ENCODE data around the gene ANKRD13B.
A peak's percentile ranks its signal among the peaks of the same experiment; 100 is the strongest.

Gene ANKRD13B

DNA sequence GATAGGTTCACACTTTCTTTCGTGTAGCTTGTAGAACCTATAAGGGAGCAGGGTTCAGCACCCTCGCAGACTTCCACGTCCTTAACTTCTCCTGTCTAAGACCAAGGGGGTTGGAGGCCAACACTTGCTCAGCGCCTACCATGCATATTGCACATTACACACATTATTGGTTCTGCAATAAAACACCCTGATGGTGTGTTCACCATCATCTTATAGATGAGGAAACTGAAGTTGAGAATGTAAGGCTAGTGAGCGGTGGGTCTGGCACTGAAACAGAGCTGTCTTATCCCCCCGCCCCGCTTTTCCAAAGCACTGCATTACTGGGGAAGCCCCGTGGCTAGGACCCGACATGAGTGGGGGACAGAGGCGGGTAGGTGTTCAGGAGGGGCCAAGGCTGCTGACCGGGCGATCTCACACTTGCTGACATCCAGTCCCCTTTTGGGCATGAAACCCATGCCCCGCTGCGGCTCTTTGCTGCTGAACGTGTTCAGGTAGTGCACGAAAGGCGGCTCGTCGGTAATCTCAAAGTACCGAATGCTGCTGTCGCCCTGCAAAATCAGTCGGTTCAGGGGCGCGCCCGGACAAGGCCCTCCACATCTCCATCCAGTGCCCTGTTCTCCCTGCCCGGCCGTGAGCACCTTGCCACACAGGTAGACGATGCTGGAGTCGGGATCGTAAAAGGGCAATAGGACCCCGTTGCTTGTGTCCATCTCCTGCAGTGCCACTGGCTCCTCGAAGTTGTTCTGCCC lies 23.5 kb downstream of the ANKRD13B start:
- DNase-seq (ENCODE audit: low read depth in 2 of 2) = no peak

DNA sequence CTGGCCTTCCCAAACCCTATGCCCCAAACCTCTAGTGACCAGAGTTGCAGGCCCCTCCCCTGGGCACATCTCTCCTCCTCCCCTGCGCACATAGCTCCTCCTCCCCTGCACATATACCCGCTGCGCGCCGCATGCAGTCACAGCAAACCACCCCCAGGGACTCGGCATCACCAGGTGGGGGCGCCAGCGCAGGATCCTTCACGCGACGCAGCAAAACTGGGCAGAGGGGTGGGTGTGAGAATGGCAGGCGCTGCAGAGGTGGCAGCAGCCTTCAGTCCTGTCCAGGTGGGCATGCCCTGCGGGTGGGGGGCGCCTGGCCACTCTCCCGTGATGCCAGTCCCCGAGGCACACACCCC lies 24.2 kb downstream of the ANKRD13B start:
- DNase-seq (ENCODE audit: low read depth in 2 of 2) = peak; percentile 82 to 83

GRCh38 chr17:29617481-29618271 lies 24.7 kb downstream of the ANKRD13B start:
- DNase-seq (ENCODE audit: low read depth in 2 of 2) = peak; percentile 72 to 87

GRCh38 chr17:29618272-29619065 lies 25.5 kb downstream of the ANKRD13B start:
- DNase-seq (ENCODE audit: low read depth in 2 of 2) = no peak

GRCh38 chr17:29619251-29619650 lies 26.3 kb downstream of the ANKRD13B start:
- DNase-seq (ENCODE audit: low read depth in 2 of 2) = no peak

GRCh38 chr17:29620271-29620670 lies 27.3 kb downstream of the ANKRD13B start:
- no peak for DNase-seq (ENCODE audit: low read depth in 2 of 2)

- DNase-seq (ENCODE audit: low read depth in 2 of 2) = no peak
Measured at GRCh38 chr17:29620779-29621500, 28.0 kb downstream of the ANKRD13B start.

DNA sequence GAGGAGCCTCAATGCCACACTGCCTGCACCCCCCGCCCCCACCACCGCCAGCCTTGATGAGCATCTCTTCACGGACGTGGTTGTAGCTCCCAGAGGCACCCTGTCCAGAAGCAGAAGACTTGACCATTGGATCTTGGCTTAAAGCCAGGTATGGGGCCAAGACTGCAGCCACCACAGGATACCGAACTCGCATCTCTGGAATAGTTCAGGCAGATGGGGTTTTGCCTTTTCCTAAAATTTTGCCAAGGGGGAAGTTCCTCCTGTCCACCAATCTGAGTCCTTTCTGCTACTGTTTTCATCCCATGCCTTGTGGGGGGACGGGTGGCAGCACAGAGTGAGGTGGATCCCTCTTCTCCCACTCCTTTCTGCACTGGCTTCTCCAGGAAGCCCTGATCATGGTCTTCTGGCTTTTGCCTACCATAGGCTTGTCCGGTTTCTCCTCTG lies 28.8 kb downstream of the ANKRD13B start:
- DNase-seq (ENCODE audit: low read depth in 2 of 2) = no peak

GRCh38 chr17:29622337-29623282 lies 29.7 kb downstream of the ANKRD13B start, which contains the start of gene CORO6:
TSS of gene CORO6 (minus strand) at chr17:29622912. CDS start at chr17:29621421, 1,491 bp downstream.
- peak in 1 of 2 donors; percentile 45 for DNase-seq (ENCODE audit: low read depth in 2 of 2)

DNA sequence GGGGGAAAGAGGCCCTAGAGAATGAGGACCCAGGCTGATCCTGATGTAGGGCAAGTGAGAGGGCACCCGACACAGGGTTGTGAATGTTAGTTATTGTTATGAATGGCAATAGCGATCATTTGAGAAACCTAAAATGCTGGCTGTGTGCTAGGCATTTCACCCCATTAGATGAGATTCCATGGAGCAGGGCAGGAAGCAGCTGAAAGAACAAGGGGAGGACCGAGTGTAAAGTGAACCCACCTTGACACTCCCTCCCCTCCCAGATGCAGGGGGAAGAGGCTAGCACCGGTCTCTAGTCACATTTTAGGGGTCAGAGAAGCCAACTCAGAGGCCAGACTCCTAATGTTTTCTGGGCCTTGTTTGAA lies 30.3 kb downstream of the ANKRD13B start:
- no peak for DNase-seq (ENCODE audit: low read depth in 2 of 2)

DNA sequence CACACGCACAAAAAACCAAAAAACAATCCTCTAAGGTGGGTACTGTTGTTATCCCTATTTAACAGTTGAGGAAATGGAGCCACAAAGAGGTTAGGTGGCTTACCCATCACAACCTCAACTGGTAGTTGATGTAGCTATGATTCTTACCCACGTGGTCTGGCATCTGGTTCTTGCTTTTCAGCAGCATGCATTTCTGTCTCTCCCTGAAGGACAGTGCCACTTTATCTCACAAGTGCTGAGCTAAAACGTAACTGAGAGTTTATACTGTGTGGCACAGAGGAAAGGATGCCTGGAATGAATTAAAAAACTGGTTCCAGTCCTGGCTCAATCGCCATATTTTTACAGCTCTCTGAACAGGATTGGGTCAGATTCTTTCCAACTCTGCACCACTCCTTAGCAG lies 31.7 kb downstream of the ANKRD13B start:
- DNase-seq (ENCODE audit: low read depth in 2 of 2) = no peak

GRCh38 chr17:29625037-29625750 lies 32.3 kb downstream of the ANKRD13B start:
- DNase-seq (ENCODE audit: low read depth in 2 of 2) = no peak

DNA sequence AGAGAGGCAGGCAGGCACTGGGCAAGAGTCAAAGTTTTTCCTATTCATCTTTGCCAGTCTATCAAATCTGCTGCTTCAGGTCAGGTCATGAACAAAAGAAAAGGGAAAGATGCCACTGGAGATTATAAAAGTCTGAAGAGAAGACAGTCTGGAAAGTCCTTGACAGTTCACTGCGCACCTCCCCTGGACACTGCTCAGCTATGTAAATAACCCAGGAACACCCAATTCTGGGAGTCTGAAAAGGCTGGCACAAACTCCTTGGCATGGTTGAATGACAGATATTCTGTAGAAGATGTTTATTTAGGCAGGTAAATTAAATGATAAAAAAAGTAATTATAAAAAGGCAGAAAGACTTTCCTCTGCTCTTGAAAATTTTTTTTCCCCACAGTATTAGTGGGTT lies 35.0 kb downstream of the ANKRD13B start:
- no peak for DNase-seq (ENCODE audit: low read depth in 2 of 2)

DNA sequence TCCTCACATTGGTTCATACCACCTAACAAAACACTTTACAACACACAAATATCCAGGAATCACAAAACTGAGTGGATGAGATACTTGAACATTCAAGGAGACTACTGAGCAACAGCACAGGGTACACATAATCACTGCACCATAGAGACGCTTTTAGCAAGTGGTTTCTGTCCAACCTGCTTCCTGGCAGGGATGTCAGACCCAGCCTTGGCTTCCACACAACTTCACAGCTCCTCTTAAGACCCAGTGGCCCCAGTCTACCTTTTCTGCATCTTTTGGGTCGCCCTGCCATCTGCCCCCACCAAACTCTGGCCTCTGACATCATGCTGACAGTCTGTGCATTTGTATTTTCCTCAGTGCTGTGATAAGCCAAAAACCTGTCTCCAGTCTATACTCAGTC lies 35.7 kb downstream of the ANKRD13B start:
- DNase-seq (ENCODE audit: low read depth in 2 of 2) = no peak

DNA sequence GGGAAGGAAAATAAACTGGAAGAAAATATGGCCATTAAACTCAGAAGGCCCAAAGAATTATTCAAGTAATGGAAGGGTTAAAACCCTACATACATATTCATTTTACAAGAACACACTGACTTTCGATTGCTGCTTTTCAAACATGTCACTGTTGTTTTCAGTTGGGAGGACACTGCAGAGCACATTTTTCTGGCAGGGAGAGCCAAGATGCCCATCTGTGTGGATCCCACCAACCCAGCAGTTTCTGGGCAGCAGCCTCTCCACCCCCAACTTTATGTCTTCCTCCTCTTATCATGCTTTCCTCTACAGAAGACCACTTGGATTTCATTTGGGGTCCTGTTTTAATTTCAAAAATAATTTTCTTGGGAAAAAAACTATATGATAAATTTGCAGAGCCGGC lies 36.9 kb downstream of the ANKRD13B start:
- no peak for DNase-seq (ENCODE audit: low read depth in 2 of 2)

DNA sequence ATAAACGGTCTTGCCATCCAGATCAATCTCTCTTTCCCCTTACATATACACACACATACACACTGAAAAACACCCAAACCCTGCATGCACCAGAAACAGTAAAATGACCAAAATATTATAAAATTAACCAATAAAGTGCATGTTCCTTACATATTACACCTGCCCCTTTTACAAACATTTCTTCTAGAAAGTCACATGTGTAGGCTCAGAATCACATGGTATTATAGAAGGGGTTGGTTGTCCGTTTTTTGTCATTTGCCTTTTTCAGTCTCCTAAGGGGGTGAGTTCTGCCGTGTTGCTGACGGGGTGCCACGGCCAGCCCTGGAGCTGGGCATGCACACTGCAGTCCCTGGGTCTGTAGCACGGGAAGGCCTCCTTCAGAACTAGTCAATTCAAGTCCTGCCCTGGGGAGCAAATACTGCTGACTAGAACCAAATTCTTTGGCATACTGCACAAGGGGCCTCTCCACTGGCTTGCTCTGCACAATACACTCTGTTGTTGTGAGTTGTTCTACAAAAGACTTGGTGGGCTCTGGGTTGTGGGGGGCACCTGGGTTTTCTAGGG lies 37.8 kb downstream of the ANKRD13B start:
- no peak for DNase-seq (ENCODE audit: low read depth in 2 of 2)

GRCh38 chr17:29633886-29634285 lies 41.0 kb downstream of the ANKRD13B start:
- DNase-seq (ENCODE audit: low read depth in 2 of 2) = no peak

GRCh38 chr17:29640413-29640812 lies 47.5 kb downstream of the ANKRD13B start:
- DNase-seq (ENCODE audit: low read depth in 2 of 2) = no peak

- DNase-seq (ENCODE audit: low read depth in 2 of 2) = no peak
Measured at GRCh38 chr17:29640981-29641642, 48.2 kb downstream of the ANKRD13B start.
